Thyroid gland (tissue), 4 donors: Measurements from ENCODE around the gene RHEB. TPM values are rescaled to one million over a fixed set of nuclear protein-coding genes. Genes with fewer than 3 reads are reported as not detected.

ENCODE experiments used
- DNase-seq, 2 donors: peaks; one replicate each; pipeline ENCODE4 v3.0.0-alpha.2; 2019
- H3K27ac ChIP-seq, 3 donors: fragments of 200-600 bp; sonication (generic); 1 replicate in 2 of 3; 2 replicates in 1 of 3; pipeline ENCODE4 v1.5.1; 2016 to 2019; ENCODE audit warnings: mild to moderate bottlenecking in 1 of 3, moderate library complexity in 1 of 3
- H3K27me3 ChIP-seq: fragments of 200-600 bp; sonication (generic); one replicate; pipeline ENCODE4 v1.5.1; 2019
- H3K36me3 ChIP-seq, 2 donors: fragments of 200-600 bp; sonication (generic); one replicate each; pipeline ENCODE4 v1.5.1; 2016 to 2019
- H3K4me1 ChIP-seq, 2 donors: fragments of 200-600 bp; sonication (generic); one replicate each; pipeline ENCODE4 v1.5.1; 2017 to 2019
- H3K4me3 ChIP-seq, 3 donors: fragments of 200-600 bp; sonication (generic); replicated peaks in 1 of 3; 1 replicate in 2 of 3; 2 replicates in 1 of 3; pipeline ENCODE4 v1.5.1; 2016; ENCODE audit warnings: mild to moderate bottlenecking in 1 of 3
- H3K9me3 ChIP-seq: fragments of 200-600 bp; sonication (generic); one replicate; pipeline ENCODE4 v1.5.1; 2017
- CTCF ChIP-seq, 6 experiments: fragments of 200-600 bp in 3 of 6; fragments of 450-650 bp in 3 of 6; sonication (generic) in 3 of 6; IDR thresholded peaks; one replicate each; pipeline ENCODE4 v1.5.1; 2016 to 2019; ENCODE audit warnings: antibody characterized with exemption in 6 of 6, mild to moderate bottlenecking in 2 of 6, inconsistent platforms in 1 of 6, moderate library complexity in 1 of 6
- POLR2A ChIP-seq, 2 donors: fragments of 450-650 bp; IDR thresholded peaks; one replicate each; pipeline ENCODE4 v1.6.1; 2017; ENCODE audit warnings: antibody characterized with exemption in 2 of 2, mild to moderate bottlenecking in 2 of 2, moderate library complexity in 1 of 2
- WGBS, 2 donors: methylation state at CpG; one replicate each; pipeline ENCODE4 v1.1.5; 2017; 5-methylcytosine and 5-hydroxymethylcytosine counted together
- intact Hi-C: fragments of 100-400 bp; cut with DNase I; formaldehyde crosslinking; loops from one replicate; pipeline ENCODE4 v1.15.1; 2023
- total RNA-seq, 4 donors: library from RNA; depleted of rRNA; stranded (reverse); fragments of >200 nt; gene quantifications; one replicate each; pipeline ENCODE4 v1.2.3, GENCODE V29; 2016

The RHEB gene
- total RNA-seq, 4 donors from 2014 or later: 88.3 to 104 (median 95.6) TPM

- H3K4me1 ChIP-seq: no peaks in the 10 kb centered on the region
- peaks cover 5 to 22% of the 10 kb centered on the region in 2 donors for H3K36me3 ChIP-seq
These were observed 36.0 kb downstream of the RHEB start for GRCh38 chr7:151483711-151483983.

DNA sequence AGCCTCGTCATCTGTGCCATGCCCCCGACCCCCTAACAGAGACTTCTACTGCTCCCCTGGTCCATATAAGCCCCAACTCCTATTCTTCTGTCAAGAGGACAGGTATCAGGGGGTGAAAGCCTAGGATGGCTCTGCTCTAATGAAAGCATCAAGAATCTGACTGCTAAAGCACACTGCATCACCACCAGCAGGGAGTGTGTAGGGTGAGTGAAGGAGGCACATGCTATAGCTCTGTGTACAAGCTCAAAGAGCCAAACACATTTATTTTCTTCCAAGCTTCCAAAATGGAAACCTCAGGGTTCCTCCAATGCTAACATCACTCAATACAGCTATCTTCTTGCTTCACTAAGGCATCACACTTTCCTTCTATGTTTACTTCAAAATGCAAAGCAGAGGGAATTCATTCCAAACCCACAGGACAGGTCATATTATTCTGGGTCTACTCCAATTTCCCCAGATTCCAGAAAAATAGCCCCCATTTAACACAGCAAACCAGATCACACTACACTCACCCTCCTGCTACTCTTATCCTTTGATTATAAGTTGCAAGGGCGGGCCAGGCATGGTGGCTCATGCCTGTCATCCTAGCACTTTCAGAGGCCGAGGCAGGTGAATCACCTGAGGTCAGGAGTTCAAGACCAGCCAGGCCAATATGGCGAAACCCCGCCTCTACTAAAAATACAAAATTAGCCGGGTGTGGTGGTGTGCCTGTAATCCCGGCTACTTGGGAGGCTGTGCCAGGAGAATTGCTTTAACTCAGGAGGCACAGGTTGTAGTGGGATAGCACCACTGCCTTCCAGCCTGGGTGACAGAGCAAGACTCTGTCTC, 36.6 kb downstream of the RHEB start:
- TF ChIP-seq POLR2A (IDR thresholded peaks at IDR 0.05): no peak
- no peak for TF ChIP-seq CTCF (IDR thresholded peaks at IDR 0.05)
- no peaks in the 10 kb centered on the region for H3K4me1 ChIP-seq
- 92 to 94% methylated on average over 8 of the region's 8 CpGs for WGBS, 2 donors

More at GRCh38 chr7:151483711-151483983, 36.0 kb downstream of the RHEB start:
- no peaks in the 10 kb centered on the region for H3K27me3 ChIP-seq
- H3K4me3 ChIP-seq: no peak overlapping the region
- H3K9me3 ChIP-seq: no peaks in the 10 kb centered on the region
- WGBS, 2 donors: 81 to 91% methylated on average over 1 of the region's 1 CpG
- DNase-seq: no peak
- no peak overlapping the region for H3K27ac ChIP-seq
- intact Hi-C loops: no loop called here
- TF ChIP-seq CTCF (IDR thresholded peaks at IDR 0.05) (no peak), POLR2A (IDR thresholded peaks at IDR 0.05) (no peak)

GRCh38 chr7:151481650-151482505, 37.8 kb downstream of the RHEB start:
- intact Hi-C loops: no loop called here
- Histone ChIP-seq H3K27ac (no peak overlapping the region), H3K9me3 (no peaks in the 10 kb centered on the region), H3K27me3 (no peaks in the 10 kb centered on the region), H3K36me3 (peaks cover 5 to 19% of the 10 kb centered on the region in 2 donors), H3K4me1 (no peaks in the 10 kb centered on the region), H3K4me3 (no peak overlapping the region)
- TF ChIP-seq POLR2A (IDR thresholded peaks at IDR 0.05) (no peak), CTCF (IDR thresholded peaks at IDR 0.05) (no peak)
- no peak for DNase-seq
- WGBS, 2 donors: 90 to 93% methylated on average over 4 of the region's 4 CpGs

More for the DNA sequence above, 36.6 kb downstream of the RHEB start:
- Histone ChIP-seq H3K4me3 (no peak overlapping the region), H3K27ac (no peak overlapping the region), H3K36me3 (peaks cover 5 to 19% of the 10 kb centered on the region in 2 donors), H3K27me3 (no peaks in the 10 kb centered on the region), H3K9me3 (no peaks in the 10 kb centered on the region)
- intact Hi-C loops: no loop called here
- DNase-seq: no peak

DNA sequence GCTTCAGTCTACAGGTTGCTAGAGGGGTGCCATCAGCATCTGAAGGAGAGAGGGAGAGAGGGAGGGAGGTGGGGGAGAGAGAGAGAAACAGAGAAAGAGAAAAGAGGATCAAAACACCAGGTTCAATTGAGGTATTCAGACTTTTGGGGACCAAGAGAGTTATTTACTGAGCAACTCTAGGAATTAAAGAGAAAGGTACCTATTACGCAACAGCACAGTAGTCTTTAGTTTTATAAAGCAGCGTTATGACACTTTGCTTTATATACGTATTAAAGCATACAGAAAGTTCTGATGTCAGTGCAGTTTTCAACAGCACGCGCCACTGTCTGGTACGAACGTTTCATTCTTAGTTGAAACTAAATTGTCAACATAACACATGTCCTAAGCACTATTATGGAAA, 41.8 kb downstream of the RHEB start:
- no peak for DNase-seq
- TF ChIP-seq CTCF (IDR thresholded peaks at IDR 0.05): no peak
- TF ChIP-seq POLR2A (IDR thresholded peaks at IDR 0.05): no peak
- peaks cover 0 to 6% of the 10 kb centered on the region in 2 donors for H3K4me1 ChIP-seq
- no peaks in the 10 kb centered on the region for H3K9me3 ChIP-seq
- H3K4me3 ChIP-seq: no peak overlapping the region
- H3K27me3 ChIP-seq: no peaks in the 10 kb centered on the region
- no peak overlapping the region for H3K27ac ChIP-seq
- peaks cover 0 to 9% of the 10 kb centered on the region in 2 donors for H3K36me3 ChIP-seq
- intact Hi-C loops: no loop called here
- 93 to 94% methylated on average over 7 of the region's 7 CpGs for WGBS, 2 donors
